HG02885 (cell line): ENCODE results near the gene AEN.

Experiments
- ATAC-seq: cut with Tn5 transposase; IDR thresholded peaks from one replicate; pipeline ENCODE4 v1.9.1; 2021; ENCODE audit warnings: mild to moderate bottlenecking; ENCODE audit not compliant: unreplicated experiment, poor library complexity

AEN gene

GRCh38 chr15:88648357-88649214 lies 27.4 kb downstream of the AEN start:
- no peak for ATAC-seq

GRCh38 chr15:88649286-88649733 lies 28.2 kb downstream of the AEN start:
- ATAC-seq = peak; percentile 83

GRCh38 chr15:88649753-88650551 lies 28.8 kb downstream of the AEN start:
- no peak for ATAC-seq

- no peak for ATAC-seq
These were observed 29.4 kb downstream of the AEN start for GRCh38 chr15:88650556-88650955.

- ATAC-seq = no peak
These were observed 30.1 kb downstream of the AEN start for GRCh38 chr15:88651136-88651732.

GRCh38 chr15:88651971-88652370 lies 30.8 kb downstream of the AEN start:
- ATAC-seq = no peak

- no peak for ATAC-seq
These were observed 31.5 kb downstream of the AEN start for GRCh38 chr15:88652456-88653199.

GRCh38 chr15:88653200-88654064 lies 32.3 kb downstream of the AEN start:
- no peak for ATAC-seq

GRCh38 chr15:88654430-88655102 lies 33.4 kb downstream of the AEN start:
- no peak for ATAC-seq

GRCh38 chr15:88655103-88655553 lies 34.0 kb downstream of the AEN start:
- ATAC-seq = no peak

GRCh38 chr15:88655800-88656488 lies 34.8 kb downstream of the AEN start:
- no peak for ATAC-seq

GRCh38 chr15:88656760-88657221 lies 35.7 kb downstream of the AEN start:
- peak; percentile 94 for ATAC-seq

GRCh38 chr15:88657326-88658069 lies 36.4 kb downstream of the AEN start:
- no peak for ATAC-seq

- no peak for ATAC-seq
These were observed 37.2 kb downstream of the AEN start for GRCh38 chr15:88658070-88658965.

GRCh38 chr15:88658972-88659931 lies 38.1 kb downstream of the AEN start:
- ATAC-seq = no peak
